Central memory CD8-positive, alpha-beta T cell (primary cell): ENCODE data around the gene CSPG4.

Experiments
- ATAC-seq: fragments of 150-1000 bp; cut with Tn5 transposase; replicated peaks from 2 replicates; pipeline ENCODE4 v1.10.0; 2022; ENCODE audit warnings: mild to moderate bottlenecking, moderate FRiP score, moderate number of reproducible peaks; ENCODE audit not compliant: poor library complexity, severe bottlenecking; ENCODE audit errors: extremely low read depth
- DNase-seq, 2 donors: peaks; one replicate each; pipeline ENCODE4 v3.0.0; 2021; ENCODE audit warnings: low spot score in 2 of 2
- H3K27ac Mint-ChIP-seq: one replicate; pipeline ENCODE4 v1.8.0; 2022; ENCODE audit warnings: low read depth, mild to moderate bottlenecking, moderate library complexity, mixed read lengths
- H3K27me3 Mint-ChIP-seq: one replicate; pipeline ENCODE4 v1.8.0; 2022; ENCODE audit warnings: mixed read lengths
- H3K36me3 Mint-ChIP-seq: one replicate; pipeline ENCODE4 v1.8.0; 2022; ENCODE audit warnings: mild to moderate bottlenecking, moderate library complexity, mixed read lengths; ENCODE audit not compliant: insufficient read depth
- H3K4me1 Mint-ChIP-seq: one replicate; pipeline ENCODE4 v1.8.0; 2022; ENCODE audit warnings: mixed read lengths
- H3K4me3 Mint-ChIP-seq: one replicate; pipeline ENCODE4 v1.8.0; 2022; ENCODE audit warnings: mild to moderate bottlenecking, moderate library complexity, mixed read lengths
- H3K9me3 Mint-ChIP-seq: one replicate; pipeline ENCODE4 v1.8.0; 2022; ENCODE audit warnings: mixed read lengths

Gene CSPG4

GRCh38 chr15:75671730-75672602 lies 40.7 kb downstream of the CSPG4 start:
- Mint-ChIP-seq H3K27ac (no peak overlapping the region), H3K36me3 (peaks cover 3% of the 10 kb centered on the region), H3K4me3 (no peak overlapping the region), H3K9me3 (no peaks in the 10 kb centered on the region), H3K4me1 (no peaks in the 10 kb centered on the region), H3K27me3 (no peaks in the 10 kb centered on the region)
- no peak for ATAC-seq
- no peak for DNase-seq

- DNase-seq, result no peak
- H3K27ac Mint-ChIP-seq, result no peak overlapping the region
- no peaks in the 10 kb centered on the region for H3K27me3 Mint-ChIP-seq
- H3K36me3 Mint-ChIP-seq, result peaks cover 5% of the 10 kb centered on the region
- ATAC-seq, result no peak
- H3K9me3 Mint-ChIP-seq, result no peaks in the 10 kb centered on the region
- no peak overlapping the region for H3K4me3 Mint-ChIP-seq
- no peaks in the 10 kb centered on the region for H3K4me1 Mint-ChIP-seq
These were observed 42.8 kb downstream of the CSPG4 start for GRCh38 chr15:75669879-75670212.

- Mint-ChIP-seq H3K27ac (no peak overlapping the region), H3K36me3 (peaks cover 5% of the 10 kb centered on the region), H3K4me3 (no peak overlapping the region), H3K27me3 (no peaks in the 10 kb centered on the region), H3K9me3 (no peaks in the 10 kb centered on the region), H3K4me1 (no peaks in the 10 kb centered on the region)
- DNase-seq, result no peak
- no peak for ATAC-seq
These were observed 43.3 kb downstream of the CSPG4 start for GRCh38 chr15:75669191-75669878.

GRCh38 chr15:75666823-75667501 lies 45.7 kb downstream of the CSPG4 start:
- no peak overlapping the region for H3K4me3 Mint-ChIP-seq
- H3K9me3 Mint-ChIP-seq, result no peaks in the 10 kb centered on the region
- ATAC-seq, result no peak
- H3K4me1 Mint-ChIP-seq, result no peaks in the 10 kb centered on the region
- no peak overlapping the region for H3K27ac Mint-ChIP-seq
- H3K36me3 Mint-ChIP-seq, result peaks cover 5% of the 10 kb centered on the region
- DNase-seq, result no peak
- no peaks in the 10 kb centered on the region for H3K27me3 Mint-ChIP-seq

GRCh38 chr15:75663931-75664421 lies 48.7 kb downstream of the CSPG4 start:
- ATAC-seq (no peak), DNase-seq (no peak)
- Mint-ChIP-seq H3K36me3 (peaks cover 3% of the 10 kb centered on the region), H3K4me3 (no peak overlapping the region), H3K4me1 (no peaks in the 10 kb centered on the region), H3K9me3 (no peaks in the 10 kb centered on the region), H3K27me3 (no peaks in the 10 kb centered on the region), H3K27ac (no peak overlapping the region)

- Mint-ChIP-seq H3K9me3 (no peaks in the 10 kb centered on the region), H3K4me1 (no peaks in the 10 kb centered on the region), H3K36me3 (peaks cover 3% of the 10 kb centered on the region), H3K4me3 (no peak overlapping the region), H3K27me3 (no peaks in the 10 kb centered on the region), H3K27ac (no peak overlapping the region)
- ATAC-seq, result no peak
- no peak for DNase-seq
These were observed 49.7 kb downstream of the CSPG4 start for GRCh38 chr15:75662823-75663519.

- Mint-ChIP-seq H3K9me3 (no peaks in the 10 kb centered on the region), H3K36me3 (peaks cover 3% of the 10 kb centered on the region), H3K27me3 (no peaks in the 10 kb centered on the region), H3K4me3 (no peak overlapping the region), H3K27ac (no peak overlapping the region), H3K4me1 (no peaks in the 10 kb centered on the region)
- no peak for ATAC-seq
- DNase-seq, result no peak
These were observed 50.9 kb downstream of the CSPG4 start for GRCh38 chr15:75661756-75662140.

- H3K36me3 Mint-ChIP-seq, result peaks cover 3% of the 10 kb centered on the region
- H3K4me1 Mint-ChIP-seq, result no peaks in the 10 kb centered on the region
- ATAC-seq (no peak), DNase-seq (no peak)
- H3K4me3 Mint-ChIP-seq, result no peak overlapping the region
- H3K27me3 Mint-ChIP-seq, result no peaks in the 10 kb centered on the region
- no peak overlapping the region for H3K27ac Mint-ChIP-seq
- no peaks in the 10 kb centered on the region for H3K9me3 Mint-ChIP-seq
These were observed 51.4 kb downstream of the CSPG4 start for GRCh38 chr15:75661100-75661755.

- H3K9me3 Mint-ChIP-seq, result no peaks in the 10 kb centered on the region
- H3K4me1 Mint-ChIP-seq, result peaks cover 1% of the 10 kb centered on the region
- no peak overlapping the region for H3K27ac Mint-ChIP-seq
- no peak for ATAC-seq
- no peak overlapping the region for H3K4me3 Mint-ChIP-seq
- no peaks in the 10 kb centered on the region for H3K36me3 Mint-ChIP-seq
- DNase-seq, result no peak
- no peaks in the 10 kb centered on the region for H3K27me3 Mint-ChIP-seq
These were observed 52.6 kb downstream of the CSPG4 start for GRCh38 chr15:75659928-75660645.

- Mint-ChIP-seq H3K4me3 (no peak overlapping the region), H3K36me3 (no peaks in the 10 kb centered on the region), H3K27ac (no peak overlapping the region), H3K4me1 (peaks cover 6% of the 10 kb centered on the region), H3K9me3 (no peaks in the 10 kb centered on the region), H3K27me3 (no peaks in the 10 kb centered on the region)
- no peak for DNase-seq
- ATAC-seq, result no peak
These were observed 53.4 kb downstream of the CSPG4 start for GRCh38 chr15:75659141-75659771.

- H3K27ac Mint-ChIP-seq, result no peak overlapping the region
- DNase-seq (no peak), ATAC-seq (no peak)
- no peaks in the 10 kb centered on the region for H3K27me3 Mint-ChIP-seq
- H3K9me3 Mint-ChIP-seq, result no peaks in the 10 kb centered on the region
- no peaks in the 10 kb centered on the region for H3K36me3 Mint-ChIP-seq
- no peak overlapping the region for H3K4me3 Mint-ChIP-seq
- peaks cover 23% of the 10 kb centered on the region for H3K4me1 Mint-ChIP-seq
These were observed 55.8 kb downstream of the CSPG4 start for GRCh38 chr15:75656813-75657212.
